ENCODE data around the gene EMC1.
A peak's percentile ranks its signal among the peaks of the same experiment; 100 is the strongest.
"Not testable (repeated sequence)": the region's sequence is repeated elsewhere in the genome, so short reads cannot be mapped to it uniquely, and the experiment has no call there.

EMC1 gene

DNA sequence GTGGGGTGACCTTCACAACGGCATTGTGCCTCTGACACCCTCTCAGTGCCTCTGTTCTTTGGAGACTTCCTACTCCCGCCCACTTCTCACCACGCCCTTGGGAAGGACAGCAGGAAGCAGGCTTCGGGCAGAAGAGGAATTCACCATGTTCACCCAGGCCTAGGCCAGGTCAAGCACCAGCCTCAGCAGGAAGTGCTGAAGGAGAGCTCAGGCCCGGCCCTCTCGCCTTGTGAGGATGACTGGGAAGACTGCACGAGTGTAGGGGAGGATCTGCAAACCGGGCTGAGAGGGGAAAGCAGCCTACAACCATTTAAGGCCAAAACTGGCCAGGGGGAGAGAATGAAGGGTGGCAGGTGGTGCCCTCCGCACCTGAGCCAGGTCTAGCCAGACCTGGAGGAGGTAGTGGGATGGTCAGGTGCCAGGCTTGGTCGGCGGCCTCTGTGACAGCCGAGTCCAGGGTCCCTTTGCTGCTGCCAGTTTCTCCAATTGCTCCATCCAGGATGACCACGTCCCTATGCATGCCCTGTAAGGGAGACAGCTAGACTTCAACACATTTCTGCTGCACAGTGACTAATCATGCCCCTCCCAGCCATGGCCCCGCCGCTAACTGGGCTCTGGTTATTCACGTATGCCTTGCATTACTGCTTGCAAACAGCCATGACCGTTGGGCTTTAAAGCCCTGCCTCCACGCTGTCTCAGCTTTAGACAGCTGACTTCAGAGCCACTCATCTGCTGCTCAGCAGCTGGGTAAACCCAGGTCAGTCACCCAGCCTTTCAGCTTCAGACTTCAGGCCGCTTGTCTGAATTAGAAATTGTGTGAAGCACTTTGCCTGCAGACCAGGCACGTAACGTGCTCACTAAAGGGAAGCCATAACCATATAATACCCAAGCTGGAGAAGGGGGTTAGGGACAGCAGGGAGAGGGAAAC, 9.2 kb upstream of the EMC1 start:
- no peak for DNase-seq

DNA sequence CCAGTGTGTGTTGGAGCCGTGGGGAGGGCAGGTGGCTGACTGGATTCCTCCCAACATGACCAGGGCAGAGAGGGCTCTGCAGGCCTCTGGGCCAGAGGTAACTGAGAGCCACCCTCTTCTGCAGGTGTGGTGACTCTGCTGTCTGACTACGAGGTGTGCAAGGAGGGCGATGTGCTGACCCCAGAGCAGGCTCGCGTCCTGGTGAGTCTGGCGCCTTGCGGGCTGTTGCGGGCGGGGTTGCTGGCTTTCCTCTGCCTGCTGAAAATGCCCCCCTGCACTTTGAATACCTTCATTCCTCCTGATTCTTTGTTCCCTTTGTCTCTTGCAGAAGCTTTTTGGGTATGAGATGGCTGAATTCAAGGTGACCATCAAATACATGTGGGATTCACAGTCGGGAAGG, 7.0 kb upstream of the EMC1 start:
- no peak for DNase-seq

DNA sequence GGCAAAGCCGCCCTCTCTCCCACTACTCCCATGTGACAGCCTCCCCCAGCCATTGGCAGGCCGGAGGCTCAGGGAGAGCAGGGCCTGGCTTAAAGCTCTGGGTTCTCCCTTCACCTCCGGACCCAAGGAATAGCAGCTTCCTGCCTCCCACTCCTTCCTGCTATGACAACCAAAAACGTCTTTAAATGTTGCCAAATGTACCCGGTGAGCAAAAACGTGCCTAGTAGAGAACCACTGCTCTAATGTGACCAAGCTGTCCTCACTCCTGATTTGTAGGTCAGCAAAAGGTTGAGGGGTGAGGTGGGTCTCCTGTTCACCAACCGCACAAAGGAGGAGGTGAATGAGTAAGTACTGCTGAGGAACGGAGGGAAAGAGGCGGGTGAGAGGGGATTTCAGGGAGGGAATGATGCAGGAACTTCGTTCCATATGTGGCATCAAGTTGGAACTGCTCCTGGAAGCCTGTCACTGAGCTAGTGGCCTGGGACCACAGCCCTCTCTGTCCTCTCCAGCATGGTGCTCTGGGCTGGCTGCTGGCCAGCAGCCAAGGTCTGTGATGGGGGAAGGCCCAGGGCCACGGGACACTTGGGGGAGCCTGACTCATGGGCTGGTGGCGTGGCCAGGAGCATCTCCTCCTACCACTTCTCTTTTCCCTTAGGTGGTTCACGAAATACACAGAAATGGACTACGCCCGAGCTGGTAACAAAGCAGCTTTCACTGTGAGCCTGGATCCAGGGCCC, 6.0 kb upstream of the EMC1 start:
- no peak for DNase-seq

DNA sequence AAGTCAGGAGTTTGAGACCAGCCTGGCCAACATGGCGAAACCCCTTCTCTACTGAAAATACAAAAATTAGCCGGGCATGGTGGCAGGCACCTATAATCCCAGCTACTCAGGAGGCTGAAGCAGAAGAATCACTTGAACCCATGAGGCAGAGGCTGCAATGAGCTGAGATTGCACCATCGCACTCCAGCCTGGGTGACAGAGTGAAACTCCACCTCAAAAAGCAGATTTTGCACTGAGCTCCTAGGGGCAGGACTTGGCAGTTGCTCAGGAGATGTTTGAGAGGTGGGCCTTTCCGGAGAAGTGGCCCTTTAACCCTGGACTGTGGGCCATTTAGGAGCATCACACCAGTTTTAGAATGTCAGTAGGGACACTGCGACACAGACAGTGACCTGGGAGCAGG, 5.0 kb upstream of the EMC1 start:
- not testable (repeated sequence) for DNase-seq

DNA sequence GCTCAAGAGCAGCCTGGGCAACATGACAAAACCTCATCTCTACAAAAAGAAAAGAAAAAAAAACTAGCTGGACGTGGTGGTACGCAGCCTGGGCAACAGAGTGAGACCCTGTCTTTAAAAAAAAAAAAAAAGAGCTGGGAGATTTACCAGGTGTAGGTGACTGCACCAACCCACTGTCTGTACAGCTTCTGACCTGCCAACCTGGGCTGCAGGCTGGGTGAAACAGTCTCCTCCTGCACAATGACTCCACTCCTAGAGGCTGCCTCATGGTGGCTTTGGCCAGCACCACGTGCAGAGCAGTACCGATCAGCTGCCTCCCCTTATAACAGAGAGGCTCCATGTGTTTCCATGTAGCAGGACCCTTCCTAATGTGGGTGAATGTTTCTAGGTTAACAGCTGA, 4.0 kb upstream of the EMC1 start:
- DNase-seq = no peak

DNA sequence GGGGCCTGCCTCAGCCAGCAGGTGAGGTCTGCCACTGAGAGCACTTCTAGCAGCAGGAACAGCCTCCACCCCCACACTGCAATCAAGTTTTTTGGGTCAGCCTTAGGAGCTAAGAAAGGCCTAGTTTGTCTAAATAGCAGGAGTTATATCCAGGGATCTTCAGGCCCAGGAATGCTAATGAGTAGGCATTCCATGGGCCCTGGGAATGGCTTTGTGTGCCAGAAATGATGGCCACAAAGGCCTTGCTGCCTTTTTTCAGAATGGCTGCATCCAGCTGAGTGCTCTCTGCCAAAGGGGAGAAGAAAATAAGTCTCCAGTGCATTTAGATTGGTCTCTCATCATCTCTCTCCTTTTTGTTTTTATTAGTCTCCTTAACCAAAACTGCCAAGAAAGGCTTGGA, 3.1 kb upstream of the EMC1 start:
- DNase-seq = peak; percentile 11

DNA sequence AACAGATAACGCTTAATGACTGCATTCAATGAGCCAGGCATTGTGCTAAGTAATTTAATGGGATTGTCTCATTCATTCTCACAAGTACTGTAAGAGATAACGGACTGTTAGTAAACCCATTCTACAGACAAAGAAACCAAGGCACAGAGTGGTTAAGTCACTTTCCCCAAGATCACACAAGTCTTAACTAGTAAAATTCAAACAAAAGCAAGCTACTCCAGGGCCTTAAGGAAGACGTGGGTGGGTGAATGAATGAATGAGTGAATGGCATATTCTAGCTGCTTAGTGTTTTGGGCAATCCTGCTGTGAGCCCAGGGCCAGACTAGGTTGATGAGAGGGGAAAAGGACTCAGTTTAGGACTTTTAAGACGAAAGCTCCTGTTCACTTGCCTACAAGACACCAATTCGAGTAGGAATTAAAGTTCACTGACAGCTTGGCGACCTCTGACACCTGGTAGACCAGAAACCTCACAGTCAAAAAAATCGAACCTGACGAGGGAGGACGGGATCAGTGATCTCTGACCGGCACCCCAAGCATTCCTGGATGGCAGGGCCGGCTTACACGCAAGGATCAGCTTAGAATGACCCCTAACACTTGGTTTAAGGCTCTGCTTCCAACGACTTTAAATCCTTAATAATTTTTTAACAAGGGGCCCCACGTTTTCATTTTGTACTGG, 557 bp downstream of the EMC1 start:
- DNase-seq = no peak

DNA sequence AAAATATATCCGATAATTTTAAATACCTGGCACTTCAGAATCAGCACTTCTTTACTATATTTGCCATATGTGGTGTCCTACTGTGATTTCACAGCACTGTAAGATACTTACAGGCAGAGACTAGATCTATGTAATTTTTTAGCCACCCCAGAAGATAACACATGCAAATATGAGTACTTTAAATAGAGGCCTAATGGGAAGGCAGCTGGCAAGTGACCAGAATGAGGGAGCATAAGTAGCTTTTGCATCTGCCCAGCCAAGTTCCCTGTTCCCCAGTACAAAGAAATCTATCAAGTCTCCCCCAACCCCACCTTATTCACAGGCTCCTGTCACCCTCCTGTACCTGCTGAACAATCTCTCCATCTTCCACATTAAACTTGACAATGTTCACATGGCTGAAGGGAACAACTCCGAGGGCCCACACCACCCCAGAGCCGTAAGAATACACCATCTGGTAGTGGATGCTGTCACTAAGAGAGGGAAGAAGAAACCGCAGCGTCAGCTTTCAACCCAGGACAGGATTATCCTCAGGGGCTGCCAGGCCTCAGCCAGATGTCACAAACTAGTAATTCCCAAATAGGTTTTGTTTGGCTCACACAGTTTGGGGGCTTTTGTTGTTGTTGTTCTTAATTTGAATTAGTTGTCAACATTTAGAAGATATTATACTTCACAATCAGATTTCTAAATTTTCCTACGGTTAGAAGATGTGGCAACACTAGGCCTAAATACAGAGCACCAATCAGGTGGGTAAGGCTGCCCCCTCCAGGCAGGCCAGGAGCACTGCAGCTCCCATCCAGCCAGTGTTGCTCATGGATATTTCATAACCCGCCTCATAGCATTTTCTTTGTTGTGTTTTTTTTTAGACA, 10.4 kb downstream of the EMC1 start:
- peak; percentile 43 for DNase-seq

DNA sequence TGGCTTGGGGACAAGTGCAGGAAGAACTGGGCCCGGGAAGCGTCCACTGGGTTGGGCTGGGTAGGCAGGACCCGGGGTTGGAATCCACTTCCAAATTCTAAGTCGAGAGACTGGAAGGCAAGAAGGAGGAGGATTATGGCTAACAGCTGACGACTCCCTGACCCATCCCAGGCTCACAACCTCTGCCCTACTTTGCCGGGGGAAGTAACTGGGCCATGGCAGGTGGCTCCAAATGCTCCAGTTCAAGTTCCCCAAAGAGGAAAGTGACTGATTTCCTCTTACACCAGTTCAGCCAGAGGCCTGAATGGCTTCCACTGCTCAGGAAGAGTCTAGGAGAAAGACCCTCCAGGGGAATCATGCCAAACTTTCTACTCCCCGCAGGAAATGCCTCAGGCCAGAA, 11.4 kb downstream of the EMC1 start:
- no peak for DNase-seq

DNA sequence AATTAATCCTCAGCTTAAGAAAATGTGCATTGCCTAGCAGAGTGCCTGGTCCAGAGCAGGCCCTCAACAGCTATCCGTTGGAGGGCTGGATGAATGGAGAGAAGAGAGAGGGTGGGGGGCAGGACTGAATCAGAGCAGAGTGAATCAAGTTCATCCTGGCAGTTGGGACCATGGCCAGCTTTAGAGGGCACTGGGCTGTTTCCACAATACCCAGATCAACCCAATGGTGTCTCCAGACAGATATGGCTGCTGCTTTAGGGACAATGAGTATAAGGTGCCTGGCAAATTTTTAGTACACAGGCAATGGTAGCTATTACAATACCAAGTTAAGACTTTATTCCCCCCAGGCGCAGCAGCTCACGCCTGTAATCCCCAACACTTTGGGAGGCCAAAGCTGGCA, 17.1 kb downstream of the EMC1 start:
- no peak for DNase-seq

DNA sequence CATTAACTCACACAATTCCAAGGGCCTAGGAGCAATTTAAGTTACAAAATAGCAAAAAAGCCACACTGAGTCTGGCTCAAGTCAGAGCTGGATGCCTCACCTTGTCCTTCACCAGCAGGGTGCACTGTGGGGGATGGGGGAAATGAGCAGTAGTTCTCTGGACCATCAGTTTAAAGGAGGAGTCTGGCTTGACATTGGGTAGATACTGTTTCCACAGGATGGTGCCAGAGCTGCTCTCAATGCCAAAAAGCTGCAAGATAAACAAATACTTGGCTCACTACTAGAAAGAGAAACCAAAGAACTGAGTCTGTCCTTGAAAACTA, 18.8 kb downstream of the EMC1 start:
- peak; percentile 12 for DNase-seq

DNA sequence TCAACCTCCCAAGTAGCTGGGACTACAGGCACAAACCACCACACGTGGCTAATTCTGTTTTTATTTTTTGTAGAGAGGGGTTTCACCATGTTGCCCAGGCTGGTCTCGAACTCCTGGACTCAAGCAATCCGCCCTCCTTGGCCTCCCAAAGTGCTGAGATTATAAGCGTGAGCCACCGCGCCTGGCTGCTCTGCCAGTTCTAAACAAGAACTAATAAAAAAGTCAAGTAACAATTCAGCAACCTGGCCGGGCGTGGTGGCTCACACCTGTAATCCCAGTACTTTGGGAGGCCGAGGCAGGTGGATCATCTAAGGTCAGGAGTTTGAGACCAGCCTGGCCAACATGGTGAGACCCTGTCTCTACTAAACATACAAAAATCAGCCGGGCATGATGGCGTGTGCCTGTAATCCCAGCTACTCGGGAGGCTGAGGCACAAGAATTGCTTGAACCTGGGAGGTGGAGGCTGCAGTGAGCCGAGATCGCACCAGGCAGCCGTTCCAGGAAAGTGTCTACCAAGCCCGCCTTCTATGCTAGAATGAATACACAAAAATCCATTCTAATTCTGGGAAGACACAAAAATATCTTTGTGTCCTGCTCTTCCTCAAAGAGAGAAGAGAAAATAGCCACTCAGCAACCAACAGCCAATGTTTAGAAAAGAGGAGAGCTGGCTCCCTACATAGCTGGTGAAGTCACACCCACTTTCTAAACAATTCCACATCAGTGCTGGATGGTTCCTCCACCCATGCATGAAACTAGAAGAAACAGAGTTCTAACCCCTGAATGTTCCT, 19.4 kb downstream of the EMC1 start:
- DNase-seq = peak; percentile 7

DNA sequence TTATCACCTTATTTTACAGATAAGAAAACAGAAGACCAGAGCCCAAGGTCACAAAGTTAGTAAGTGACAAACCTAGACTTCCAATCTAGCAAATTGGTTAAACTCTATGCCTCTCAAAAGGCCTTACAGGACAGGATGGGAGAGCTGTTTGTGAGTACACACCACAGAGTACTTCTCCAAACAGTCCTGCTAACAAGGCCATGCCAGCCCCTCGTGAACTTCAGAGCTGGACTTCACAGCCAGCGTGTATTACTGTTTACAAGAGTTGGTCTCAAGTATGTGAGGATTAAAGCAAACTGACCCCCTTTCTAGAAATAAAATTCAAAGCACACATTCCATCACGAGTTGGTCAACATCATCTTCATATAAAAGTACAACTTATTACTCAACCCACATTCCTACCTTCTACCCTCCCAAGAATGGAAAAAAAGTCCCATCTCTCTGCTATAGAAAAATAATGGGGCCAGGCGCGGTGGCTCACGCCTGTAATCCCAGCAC, 21.4 kb downstream of the EMC1 start:
- no peak for DNase-seq

DNA sequence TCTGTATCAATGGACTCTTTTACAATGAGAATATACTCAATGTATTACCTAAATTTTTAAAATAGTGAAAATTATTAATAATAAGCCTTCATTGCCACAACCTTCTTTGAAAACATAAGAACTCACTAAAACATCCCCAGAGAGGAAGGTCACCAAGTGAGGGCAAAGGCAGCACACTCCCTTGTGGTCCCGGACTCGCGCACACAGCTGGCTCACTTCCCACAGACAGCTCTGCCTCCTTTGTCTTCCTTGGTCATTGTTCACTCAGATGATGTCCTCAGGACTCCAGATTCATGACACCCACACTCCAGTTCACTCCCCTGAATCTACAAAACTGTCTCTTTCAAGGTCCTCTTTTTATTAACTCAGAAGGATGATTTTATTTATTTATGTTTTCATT, 22.1 kb downstream of the EMC1 start:
- DNase-seq = no peak

DNA sequence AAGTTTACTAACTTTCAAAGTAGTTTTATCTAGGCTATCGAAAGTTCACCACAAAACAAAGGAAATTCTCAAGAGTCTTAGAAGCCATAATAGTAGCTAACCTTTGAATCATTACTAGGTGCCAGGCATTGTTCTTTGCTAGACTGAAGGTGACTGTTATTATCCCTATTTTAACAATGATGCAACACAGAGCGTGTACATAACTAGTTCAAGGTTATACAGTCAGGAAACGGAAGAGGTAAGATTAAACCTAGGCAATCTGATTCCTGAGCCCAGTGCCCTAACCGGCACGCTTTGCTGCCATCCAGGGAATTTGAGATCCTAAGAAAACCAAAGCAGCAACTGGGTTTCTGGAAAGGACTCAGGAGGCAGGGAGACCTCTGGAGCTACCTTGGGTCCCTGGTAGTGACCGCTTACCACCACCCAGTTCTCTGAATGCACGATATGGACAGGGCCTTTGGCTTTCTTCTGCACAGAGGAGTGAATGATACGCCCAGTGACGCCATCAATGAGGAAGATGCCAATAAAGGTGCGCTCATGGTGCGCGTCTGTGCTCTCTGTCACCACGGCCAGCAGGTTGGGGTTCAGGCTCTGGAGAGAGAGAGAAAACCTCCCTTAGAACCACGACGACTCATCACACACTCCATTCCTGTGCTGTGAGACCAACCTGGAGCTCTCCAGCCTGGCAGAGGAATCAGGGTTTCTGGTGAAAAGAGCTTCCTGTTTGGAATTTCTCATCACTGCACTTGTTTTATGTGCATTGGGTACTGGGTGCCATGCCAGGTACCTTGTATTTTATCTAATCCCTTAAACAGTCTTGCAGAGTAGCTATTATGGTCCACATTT, 28.1 kb downstream of the EMC1 start:
- no peak for DNase-seq

DNA sequence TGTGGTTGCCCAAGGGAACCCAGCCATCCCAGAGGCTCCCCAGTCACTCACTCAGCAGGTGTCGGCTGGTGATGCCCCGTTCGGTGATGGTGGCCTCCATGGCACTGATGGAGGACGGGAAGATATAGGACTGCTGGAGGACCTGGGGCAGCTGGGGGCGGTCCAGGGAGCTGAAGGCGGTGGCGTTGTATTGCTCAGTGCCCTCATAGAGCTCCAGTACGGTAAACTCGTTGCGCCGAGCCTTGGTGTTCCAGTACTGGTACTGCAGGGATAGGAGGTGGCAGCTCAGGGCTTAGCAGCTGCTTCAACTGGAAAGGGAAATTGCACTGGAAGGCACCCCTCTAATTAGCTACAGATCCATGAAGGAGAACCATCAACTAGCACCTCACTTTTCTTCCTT, 28.8 kb downstream of the EMC1 start:
- DNase-seq = no peak

DNA sequence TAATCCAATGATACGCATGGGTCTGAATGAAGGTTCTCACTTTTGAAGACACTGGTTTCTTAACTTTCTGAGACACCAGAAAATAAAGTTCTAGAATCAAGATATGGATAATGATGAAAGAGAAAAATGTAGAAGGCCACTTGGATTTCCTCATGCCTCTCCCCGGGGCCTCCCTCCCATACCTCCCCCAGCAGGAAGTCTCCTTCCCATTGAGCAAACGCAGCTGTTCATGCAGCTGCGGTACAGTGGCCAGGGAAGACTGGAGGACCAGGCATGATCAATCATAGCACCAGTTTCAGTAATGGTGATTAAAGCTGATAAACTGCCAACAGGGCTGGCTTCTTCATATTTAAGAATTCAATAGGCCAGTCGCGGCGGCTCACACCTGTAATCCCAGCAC, 30.3 kb downstream of the EMC1 start:
- DNase-seq = no peak

DNA sequence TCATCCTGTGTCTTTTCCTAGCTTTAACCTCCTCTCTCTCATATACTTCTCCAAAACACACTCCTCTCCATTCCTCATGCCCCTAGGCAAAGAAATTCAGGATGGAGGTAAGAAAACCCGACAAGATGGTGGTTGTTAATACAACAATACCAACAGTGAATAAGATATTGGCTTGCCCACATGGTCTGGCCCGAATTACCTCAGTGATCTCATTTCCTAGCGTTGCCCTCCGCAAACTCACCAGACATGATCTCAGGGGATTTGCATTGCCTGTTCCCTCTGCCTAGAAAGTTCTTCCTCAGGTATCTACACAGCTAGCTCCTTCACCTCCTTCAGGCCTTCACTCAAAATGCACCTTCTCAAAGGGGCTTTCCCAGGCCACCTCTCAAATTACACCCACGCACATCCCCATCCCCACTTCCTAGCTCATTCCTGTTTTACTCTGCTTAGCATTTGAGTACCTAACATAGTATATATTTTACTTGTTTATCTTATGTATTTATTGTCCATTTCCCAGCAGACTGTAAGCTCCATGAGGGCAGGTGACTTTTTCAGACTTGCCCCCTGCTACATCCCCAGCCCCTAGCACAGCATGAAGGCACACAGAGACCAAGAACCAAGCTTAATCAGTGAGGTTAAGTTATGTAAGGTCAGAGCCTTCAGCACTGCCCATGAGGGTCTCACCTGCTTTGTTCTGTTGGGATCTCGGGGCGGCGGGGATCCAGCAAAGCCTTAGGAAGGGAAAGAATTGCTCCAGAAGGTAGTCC, 31.1 kb downstream of the EMC1 start:
- DNase-seq = no peak

DNA sequence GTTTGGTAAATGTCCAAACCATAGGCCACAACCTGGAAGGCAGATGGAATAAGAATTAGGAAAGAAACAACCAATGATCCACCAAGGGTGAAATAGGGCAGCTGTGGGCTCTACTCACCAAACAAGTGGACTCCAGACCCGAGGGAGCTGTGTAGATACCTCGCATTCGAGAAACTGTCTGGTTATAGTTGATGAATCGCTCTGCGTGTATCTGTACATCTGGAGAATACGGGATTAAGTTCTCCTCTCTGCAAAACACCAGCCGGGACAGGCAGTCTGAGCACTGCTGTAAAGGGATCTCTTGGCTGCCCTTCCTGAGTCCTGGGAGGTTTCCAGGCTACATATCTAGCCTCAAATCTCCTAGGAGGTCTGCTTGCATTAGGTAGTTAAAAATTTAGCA, 31.9 kb downstream of the EMC1 start:
- no peak for DNase-seq

DNA sequence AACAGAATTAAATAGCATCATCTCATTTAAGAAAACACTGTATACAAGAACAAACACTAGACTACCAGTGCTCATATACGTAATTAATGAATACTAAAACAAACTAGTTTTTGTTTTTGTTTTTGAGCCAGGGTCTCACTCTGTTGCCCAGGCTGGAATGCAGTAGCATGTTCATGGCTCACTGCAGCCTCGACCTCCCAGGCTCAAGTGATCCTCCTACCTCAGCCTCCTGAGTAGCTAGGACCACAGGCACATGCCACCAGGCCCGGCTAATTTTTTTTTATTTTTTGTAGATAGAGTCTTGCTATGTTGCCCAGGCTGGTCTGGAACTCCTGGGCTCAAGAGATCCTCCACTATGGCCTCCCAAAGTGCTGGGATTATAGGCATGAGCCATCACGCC, 34.7 kb downstream of the EMC1 start:
- not testable (repeated sequence) for DNase-seq

All from midbrain (tissue), 1 donor.